Endothelial cell of umbilical vein (primary cell): ENCODE measurements around the gene GPR65.

Experiments used
- CTCF ChIP-seq, 2 donors: IDR thresholded peaks; 1 replicate in 1 of 2; 2 replicates in 1 of 2; pipeline ENCODE4 v1.5.1; 2011; ENCODE audit warnings: low read length in 2 of 2, mild to moderate bottlenecking in 2 of 2, moderate library complexity in 2 of 2, control low read depth in 1 of 2, inconsistent platforms in 1 of 2, low read depth in 1 of 2; ENCODE audit not compliant: insufficient read depth in 1 of 2; ENCODE audit errors: extremely low read depth in 1 of 2
- MAX ChIP-seq: IDR thresholded peaks from 2 replicates; pipeline ENCODE4 v1.6.1; 2011; ENCODE audit not compliant: insufficient read depth, insufficient read length

GRCh38 chr14:88045705-88046104 lies 40.8 kb downstream of the GPR65 start:
- TF ChIP-seq CTCF (IDR thresholded peaks at IDR 0.05; ENCODE audit: extremely low read depth in 1 of 2, insufficient read depth in 1 of 2, low read depth in 1 of 2, low read length in 2 of 2), result no peak
- no peak for TF ChIP-seq MAX
